Keratinocyte (primary cell): ENCODE results near the gene UCMA.

Experiments
- EZH2 ChIP-seq: IDR thresholded peaks from one replicate; pipeline ENCODE4 v1.6.1; 2012; ENCODE audit warnings: inconsistent platforms, mild to moderate bottlenecking, low read length, moderate library complexity
- TF ChIP-seq, protein P1 (sequence below), 3 experiments: IDR thresholded peaks in 1 of 3; conservative IDR thresholded peaks in 1 of 3; optimal IDR thresholded peaks in 1 of 3; 2 replicates in 2 of 3; 3 replicates in 1 of 3; pipeline versions ENCODE3 to v1.5.1; 2011; ENCODE audit warnings: low read length in 3 of 3, mild to moderate bottlenecking in 3 of 3, moderate library complexity in 2 of 3, control low read depth in 1 of 3, inconsistent platforms in 1 of 3; ENCODE audit not compliant: insufficient read depth in 2 of 3; ENCODE audit errors: extremely low read depth in 1 of 3

DNA sequence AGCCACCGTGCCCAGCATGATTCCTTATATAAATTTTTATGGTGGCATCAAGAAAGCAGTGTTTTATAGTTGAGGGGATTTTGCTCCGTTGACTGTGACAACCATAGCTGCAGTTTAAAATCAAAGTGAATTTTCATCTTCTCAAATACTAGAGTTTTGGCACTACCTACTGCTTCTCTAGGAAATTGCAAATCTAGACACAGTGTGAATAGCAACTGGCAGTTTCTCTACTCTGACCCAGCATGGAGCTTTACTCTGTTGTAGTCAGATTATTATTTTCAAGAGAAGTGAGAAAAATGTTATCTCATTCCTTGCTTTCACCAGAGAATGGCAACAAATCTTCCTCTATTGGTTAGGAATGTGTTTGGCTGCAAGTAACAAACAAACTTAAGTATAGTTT lies 49.9 kb downstream of the UCMA start:
- TF ChIP-seq, protein P1, sequence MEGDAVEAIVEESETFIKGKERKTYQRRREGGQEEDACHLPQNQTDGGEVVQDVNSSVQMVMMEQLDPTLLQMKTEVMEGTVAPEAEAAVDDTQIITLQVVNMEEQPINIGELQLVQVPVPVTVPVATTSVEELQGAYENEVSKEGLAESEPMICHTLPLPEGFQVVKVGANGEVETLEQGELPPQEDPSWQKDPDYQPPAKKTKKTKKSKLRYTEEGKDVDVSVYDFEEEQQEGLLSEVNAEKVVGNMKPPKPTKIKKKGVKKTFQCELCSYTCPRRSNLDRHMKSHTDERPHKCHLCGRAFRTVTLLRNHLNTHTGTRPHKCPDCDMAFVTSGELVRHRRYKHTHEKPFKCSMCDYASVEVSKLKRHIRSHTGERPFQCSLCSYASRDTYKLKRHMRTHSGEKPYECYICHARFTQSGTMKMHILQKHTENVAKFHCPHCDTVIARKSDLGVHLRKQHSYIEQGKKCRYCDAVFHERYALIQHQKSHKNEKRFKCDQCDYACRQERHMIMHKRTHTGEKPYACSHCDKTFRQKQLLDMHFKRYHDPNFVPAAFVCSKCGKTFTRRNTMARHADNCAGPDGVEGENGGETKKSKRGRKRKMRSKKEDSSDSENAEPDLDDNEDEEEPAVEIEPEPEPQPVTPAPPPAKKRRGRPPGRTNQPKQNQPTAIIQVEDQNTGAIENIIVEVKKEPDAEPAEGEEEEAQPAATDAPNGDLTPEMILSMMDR (optimal IDR thresholded peaks at IDR 0.05 in 1 of 3, IDR thresholded peaks at IDR 0.05 in 1 of 3, conservative IDR thresholded peaks at IDR 0.05 in 1 of 3; ENCODE audit: extremely low read depth in 1 of 3, insufficient read depth in 2 of 3, low read length in 3 of 3) = no peak
- TF ChIP-seq EZH2 = no peak
